Mesenteric fat pad (tissue), 1 donor: ENCODE measurements around the gene CDKL1. TPM values are rescaled to one million over a fixed set of nuclear protein-coding genes. Genes with fewer than 3 reads are reported as not detected.
"Not testable (repeated sequence)": the region's sequence is repeated elsewhere in the genome, so short reads cannot be mapped to it uniquely, and the experiment has no call there.

Experiments used
- DNase-seq: peaks from one replicate; pipeline ENCODE4 v3.0.0-alpha.2; 2020; ENCODE audit warnings: low spot score
- total RNA-seq: library from RNA; stranded (reverse); fragmentation: NEBNext Ultra II Directional; extraction: Animal tissue kit (Norgen Biotek cat#: 25700); gene quantifications from one replicate; pipeline ENCODE4 v1.2.1, GENCODE V29; 2021
- donor health status: DM: yes; HTN: yes; CAD: no.

CDKL1 gene
- total RNA-seq, 1 donor from 2014 or later = 26.2 TPM

DNA sequence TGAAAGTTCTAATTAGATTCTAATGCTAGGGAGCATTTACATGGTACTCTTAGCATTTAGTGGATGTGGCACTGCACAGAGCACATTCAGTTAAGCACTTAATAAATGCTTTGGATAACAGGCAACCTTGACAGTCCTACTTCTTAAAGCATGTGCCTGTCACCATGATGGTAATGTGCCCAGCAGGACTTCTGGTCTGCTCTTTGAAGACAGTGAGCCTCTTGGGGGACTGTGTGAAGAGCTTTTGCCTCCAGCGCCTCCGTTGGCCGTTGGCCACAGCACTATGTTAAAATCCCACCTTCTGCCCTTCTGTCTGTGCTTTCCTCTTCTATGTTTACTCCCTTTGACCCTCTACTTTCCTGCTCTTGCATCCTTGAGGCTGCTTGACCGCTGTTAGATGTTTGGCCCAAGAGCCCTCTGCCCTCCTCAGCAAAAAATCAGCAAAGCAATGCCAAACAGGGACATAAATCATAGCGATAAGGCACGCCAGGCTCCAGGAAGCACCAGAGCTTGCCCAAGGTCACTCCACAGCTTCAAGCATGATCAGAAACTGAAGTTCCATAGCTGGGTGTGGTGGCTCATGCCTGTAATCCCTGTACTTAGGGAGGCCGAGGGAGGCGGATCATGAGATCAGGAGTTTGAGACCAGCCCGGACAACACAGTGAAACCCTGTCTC lies 8.3 kb downstream of the CDKL1 start:
- DNase-seq = no peak

DNA sequence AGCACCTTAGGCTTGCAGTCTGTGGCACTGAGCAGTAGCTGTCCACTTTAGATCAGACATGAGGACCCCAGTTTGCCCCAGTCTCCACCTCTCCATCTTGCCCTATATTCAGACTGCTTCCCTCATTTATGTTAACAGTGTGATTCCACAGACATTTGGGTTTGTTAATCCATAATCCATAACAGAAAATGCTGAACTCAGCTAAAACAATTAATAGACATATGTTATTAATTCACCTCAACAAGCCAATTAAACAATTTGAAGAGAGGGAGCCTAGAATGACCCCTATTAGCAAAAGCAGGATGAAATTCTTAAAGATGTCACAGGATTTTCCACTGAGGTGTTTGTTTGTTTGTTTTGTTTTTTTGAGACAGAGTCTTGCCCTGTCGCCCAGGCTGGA lies 9.1 kb downstream of the CDKL1 start:
- no peak for DNase-seq

DNA sequence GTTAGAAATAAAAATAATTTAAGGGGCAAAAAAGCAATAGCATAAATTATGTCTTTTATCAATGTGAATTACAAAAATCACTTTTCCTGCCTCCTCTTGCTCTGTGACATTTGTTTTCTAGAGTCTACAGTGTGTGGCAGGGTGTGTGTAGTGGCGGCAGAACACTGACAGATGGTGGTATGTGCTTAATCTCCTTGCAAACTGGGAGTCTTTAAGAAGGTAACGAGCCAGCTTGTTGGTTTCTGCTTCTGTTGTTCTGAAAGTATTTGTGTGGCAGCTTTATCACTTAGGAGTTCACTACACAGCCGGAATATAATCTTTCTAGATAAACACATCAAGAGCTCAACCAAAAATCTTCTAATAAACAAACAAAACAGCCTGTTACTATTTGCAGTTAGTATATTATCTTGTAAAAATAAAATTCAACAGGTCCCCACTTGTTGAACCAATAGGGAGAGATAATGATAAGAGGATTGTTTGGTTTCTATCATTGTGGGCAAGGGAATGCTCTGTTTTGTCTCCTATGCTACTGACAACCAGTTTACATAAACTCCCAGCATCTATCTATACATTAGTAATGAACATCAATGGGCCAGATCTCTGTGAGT lies 13.0 kb downstream of the CDKL1 start:
- no peak for DNase-seq

- no peak for DNase-seq
These were observed 14.8 kb downstream of the CDKL1 start for GRCh38 chr14:50381823-50382287.

DNA sequence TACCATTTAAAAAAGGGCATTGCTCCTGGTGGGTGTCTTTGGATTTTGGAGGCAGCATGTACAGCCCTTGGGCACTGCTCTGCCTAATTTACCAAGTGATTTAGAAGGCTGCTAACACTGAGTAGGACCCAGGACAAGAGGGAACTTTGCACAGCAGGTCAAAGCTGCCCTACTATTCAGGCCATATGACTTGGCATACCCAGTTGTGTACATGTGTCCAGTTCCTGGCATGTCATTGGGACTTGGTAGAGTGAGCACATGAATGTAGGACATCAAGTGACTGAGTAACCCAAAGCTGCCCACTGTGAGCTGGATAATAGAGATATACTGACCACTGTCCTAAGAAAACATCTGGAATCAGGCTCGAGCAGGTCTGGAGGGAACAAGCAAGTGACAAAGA lies 15.7 kb downstream of the CDKL1 start:
- no peak for DNase-seq

DNA sequence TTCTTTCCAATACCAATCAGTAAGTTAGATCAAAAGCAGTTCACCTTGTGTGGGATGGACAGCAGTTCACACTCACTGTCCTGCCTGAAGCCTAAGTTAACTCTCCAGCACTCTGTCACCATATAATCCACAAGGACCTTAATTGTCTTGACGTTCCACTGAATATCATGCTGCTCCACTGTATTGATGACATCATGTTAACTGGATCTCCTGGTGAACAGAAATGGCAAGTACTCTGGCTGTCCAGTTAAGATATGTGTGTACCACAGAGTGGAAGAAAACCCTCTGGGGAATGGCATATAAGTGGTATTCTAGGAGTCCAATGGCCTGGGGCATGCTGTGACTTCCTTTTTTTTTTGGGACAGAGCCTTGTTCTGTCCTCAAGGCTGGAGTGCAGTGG lies 16.2 kb downstream of the CDKL1 start:
- DNase-seq = no peak

GRCh38 chr14:50379563-50379962 lies 17.1 kb downstream of the CDKL1 start:
- DNase-seq = no peak

GRCh38 chr14:50377550-50378085 lies 19.1 kb downstream of the CDKL1 start:
- no peak for DNase-seq

DNA sequence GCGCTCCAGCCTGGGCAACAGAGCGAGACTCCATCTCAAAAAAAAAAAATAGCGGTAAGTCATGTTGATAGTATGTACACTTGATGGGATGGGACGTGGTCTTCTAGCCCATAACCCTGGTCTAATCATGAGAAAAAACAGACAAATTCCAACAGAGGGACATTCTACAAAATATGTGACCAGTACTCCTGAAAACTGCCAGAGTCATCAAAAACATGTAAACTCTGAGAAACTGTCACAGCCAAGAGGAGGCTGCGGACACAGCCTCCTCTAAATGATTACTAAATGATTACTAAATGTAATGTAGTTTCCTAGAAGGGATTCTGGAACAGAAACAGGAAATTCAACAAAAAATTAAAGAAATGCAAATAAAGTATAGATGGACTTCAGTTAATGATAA lies 20.9 kb downstream of the CDKL1 start:
- DNase-seq = no peak

DNA sequence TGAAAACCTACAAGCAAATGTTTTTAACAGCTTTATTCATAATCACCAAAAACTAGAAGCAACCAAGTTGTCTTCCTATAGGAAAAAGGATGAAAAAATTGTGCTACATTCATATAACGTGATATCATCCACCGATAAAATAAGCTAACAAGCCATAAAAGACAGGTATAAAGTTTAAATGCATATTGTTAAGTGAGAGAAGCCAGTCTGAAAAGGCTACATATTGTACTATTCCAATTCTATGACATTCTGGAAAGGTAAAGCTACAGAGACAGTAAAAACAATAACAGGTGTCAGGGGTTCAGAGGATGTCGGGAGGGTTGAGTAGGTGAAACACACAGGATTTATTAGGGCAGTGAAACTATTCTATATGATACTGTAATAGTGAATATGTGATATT lies 22.7 kb downstream of the CDKL1 start:
- DNase-seq = no peak

DNA sequence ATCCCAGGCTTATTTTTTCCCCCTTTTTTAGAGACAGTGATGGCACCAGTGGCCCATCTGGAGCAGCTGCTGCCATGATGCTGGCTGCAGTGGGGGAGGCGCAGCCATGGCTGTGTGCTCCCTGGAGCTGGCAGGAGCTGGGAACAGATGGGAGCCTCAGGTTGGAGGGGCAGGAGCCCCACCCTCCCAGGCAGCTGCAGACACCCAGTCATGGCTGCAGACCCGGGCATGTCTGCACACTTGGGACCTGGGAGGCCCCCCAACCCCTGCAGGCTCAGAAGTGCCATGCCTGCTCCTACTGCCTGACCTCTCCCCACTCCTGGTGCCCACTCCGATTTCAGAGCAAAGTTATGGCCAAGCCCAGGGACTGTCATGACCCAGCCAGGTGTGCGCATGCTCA lies 25.1 kb downstream of the CDKL1 start:
- DNase-seq = no peak

DNA sequence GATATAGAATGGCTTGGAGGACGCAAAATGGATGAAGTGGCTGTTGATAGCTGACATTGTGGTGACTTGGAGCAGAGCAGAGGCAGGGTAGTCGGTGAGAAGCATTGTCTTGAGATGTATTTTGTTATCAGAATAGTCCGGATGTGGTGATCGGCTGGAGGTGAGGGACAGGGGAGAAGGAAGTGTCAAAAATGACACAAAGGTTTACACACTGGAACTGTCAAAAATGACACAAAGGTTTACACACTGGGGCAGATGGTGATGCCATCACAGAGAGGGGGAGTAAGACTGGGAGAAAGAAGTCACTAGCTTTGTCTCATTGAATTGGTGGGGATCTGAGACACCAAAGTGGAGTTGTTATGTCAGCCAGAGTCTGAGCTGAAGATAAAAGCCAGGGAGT lies 30.1 kb downstream of the CDKL1 start:
- no peak for DNase-seq

DNA sequence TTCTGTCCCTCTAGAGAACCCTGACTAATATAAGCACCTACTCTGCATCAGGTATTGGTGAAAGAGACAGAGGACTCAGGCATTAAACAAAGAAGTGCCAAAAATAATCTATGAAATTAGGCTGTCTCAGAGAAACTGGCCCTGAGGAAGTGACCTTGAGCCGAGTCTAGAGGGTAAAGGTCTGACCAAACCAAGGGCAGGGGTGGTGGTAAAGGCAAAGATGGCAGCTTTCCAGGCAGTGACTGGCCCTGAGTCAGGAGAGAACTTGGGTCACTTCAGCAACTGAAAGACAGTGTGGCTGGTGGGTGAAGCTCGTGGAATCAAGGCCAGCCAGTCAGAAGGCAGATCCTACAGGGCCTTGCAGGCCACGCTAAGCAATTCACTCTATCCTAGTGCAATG lies 30.6 kb downstream of the CDKL1 start:
- no peak for DNase-seq

- DNase-seq = not testable (repeated sequence)
These were observed 31.1 kb downstream of the CDKL1 start for GRCh38 chr14:50365572-50365971.

DNA sequence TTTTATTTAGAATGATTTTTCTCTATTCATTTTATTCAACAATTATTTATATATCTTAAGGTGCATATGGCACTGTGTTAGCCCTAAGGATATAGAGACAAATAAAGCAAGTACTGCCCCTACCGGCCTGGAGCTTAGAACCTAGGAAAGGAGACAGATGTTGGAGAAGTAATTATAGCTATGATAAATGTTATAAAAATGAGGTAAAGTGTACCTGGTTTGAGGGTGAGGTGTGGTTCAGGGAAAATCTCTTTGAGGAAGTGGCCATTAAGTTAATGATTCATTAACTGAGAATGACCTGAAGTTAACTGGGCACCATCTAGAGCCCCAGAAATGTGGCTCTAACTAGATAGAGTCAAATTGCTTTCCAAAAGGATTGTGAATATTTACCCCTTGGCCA lies 31.9 kb downstream of the CDKL1 start:
- no peak for DNase-seq

GRCh38 chr14:50363714-50364111 lies 33.0 kb downstream of the CDKL1 start:
- no peak for DNase-seq

DNA sequence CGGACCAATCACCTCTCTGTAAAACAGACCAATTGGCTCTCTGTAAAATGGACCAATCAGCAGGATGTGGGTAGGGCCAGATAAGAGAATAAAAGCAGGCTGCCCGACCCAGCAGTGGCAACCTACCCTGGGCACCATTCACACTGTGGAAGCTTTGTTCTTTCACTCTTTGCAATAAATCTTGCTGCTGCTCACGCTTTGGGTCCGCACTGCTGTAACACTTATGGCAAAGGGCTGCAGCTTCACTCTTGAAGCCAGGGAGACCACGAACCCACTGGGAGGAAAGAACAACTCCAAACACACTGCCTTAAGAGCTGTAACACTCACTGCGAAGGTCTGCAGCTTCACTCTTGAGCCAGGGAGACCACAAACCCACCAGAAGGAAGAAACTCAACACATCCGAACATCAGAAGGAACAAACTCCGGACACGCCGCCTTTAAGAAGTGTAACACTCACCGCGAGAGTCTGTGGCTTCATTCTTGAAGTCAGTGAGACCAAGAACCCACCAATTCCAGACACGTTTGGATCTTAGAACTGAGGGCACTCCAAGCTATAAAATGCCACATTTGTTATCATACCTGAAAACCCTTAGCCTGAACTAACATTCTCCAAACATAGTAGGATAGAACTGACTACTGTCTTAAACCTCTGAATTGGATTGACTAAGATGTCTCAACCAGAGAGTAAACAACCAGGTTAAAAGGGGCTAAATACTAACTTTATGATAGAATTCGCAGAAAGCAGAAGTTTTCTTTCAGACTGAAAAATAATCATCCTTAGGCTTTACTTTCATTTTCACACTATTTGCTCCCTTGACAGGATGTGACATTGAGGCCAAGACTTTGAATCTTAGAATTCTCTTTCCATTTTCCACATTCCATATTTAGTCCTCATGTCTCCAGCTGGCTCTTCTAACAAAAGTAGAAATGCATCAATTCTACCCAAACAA lies 33.6 kb downstream of the CDKL1 start:
- DNase-seq = no peak

GRCh38 chr14:50361473-50362403 lies 34.9 kb downstream of the CDKL1 start:
- not testable (repeated sequence) for DNase-seq

GRCh38 chr14:50360851-50361250 lies 35.8 kb downstream of the CDKL1 start:
- DNase-seq = no peak

- no peak for DNase-seq
These were observed 36.6 kb downstream of the CDKL1 start for GRCh38 chr14:50360093-50360492.

DNA sequence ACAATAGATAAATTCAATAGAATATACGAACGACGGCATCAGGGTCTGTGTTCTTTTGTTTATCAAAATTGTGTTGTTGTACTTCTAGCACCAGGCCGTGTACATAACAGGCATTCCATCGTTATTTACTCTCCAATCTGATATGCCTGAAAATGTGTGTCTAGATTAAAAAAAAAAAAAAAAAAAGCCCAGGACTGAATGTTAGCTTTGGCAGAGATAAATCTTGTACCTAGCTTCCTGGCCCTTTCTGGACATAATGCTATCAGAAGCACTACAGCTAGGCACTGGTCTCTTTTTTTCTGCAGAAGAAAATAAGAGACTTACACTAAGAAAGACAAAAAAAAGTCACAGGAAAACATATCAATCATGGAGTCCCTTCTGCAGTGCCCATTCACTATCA lies 37.0 kb downstream of the CDKL1 start:
- no peak for DNase-seq
